ENCODE measurements around the gene PLA2G4F.

Gene PLA2G4F

DNA sequence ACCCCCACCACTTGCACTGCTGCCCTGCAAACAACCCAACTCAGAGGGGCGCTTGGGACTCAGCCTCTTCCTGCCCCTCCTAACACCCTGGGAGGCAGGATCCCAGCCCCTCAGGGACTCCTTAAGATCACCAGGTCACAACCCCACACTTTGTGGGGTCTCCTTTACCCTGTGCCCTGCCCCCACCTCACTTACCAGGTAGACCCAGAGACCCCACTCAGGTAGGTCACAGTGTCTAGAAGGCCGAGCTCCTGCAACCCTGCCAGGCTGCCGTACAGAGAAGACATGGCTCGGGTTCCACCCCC, 9.1 kb downstream of the PLA2G4F start:
- DNase-seq, result no peak

DNA sequence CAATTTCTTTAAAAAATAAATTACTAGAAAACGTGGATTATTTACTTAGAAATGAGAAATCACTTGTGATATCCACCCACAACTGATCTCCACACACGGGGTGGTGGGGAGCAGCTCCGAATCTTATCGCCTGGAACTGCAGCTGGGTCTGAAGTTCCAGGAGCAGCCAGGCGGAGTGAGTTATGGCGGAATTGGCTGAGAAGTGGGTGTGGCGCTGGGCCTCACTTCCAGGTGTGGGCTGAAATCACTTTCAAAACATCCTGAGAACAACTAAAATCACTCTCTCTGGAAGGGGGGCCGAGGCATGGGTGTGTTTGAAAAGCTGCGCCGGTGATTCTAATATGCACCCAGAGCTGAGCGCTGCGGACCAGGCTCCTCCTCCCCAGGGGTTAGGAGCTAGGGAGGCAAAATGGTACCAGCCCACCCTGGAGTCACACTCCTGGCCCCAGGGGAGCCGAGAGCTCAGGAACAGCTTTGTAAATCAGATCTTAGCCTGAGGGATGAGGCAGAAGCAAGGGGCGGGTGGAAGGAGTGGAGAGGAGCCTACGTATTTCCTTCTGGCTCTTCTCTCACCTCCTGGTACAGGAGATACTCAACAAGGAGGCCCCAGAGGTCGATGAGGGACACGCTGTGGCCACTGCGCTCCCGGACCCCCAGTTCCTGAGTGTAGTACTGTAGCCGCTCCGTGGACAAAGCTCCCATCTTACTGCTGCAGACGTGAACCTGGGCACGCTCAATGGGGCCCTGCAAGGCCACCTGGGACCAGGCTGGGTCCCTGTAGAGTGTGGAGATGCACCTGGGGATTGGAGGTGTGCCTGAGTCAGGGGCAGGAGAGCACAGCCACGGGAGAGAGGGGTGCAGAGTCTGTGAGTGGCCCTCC, 9.6 kb downstream of the PLA2G4F start:
- no peak for DNase-seq

DNA sequence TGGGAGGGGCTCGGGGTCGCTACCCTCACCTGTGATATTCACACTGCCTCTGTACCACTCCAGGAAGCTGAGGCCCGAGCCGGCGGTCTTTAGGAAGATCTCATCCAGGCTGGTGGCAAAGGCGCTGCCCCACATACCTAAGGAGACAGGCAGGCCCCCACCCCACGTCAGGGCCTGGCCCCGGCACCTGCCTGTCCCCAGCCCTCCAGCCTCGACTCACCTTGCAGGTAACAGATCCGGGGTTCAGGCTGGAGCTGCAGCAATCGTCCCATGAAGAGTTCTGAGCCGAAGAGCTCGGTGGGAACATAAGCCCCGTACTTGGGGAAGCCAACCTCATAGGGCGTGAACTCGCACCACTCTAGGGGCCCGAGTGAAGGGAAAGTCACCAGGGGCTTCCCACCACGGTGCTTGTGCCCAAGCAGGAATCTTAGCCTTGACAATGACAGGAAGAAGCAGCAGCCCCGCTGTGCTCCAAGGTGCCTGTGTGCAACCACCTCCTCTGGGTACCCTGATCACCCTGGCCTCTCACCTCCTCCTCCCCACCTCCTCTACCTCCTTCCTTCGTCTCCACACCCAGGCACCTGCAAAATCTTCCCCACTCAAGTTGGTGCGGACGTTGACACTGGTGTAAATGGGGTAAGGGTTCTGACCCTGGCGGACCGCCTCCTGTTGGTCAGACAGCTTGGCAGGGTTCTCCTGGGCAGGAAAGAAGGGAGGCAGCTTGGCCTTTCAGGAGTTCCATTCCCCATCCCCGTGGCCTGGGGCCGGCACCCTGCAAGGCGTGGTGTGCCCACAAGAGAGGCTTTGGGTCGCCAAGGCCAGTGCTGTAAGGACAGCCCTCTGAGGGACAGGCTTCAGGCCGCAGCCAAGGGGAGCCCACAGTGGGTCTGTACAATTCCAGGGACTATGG, 10.6 kb downstream of the PLA2G4F start:
- DNase-seq, result no peak

DNA sequence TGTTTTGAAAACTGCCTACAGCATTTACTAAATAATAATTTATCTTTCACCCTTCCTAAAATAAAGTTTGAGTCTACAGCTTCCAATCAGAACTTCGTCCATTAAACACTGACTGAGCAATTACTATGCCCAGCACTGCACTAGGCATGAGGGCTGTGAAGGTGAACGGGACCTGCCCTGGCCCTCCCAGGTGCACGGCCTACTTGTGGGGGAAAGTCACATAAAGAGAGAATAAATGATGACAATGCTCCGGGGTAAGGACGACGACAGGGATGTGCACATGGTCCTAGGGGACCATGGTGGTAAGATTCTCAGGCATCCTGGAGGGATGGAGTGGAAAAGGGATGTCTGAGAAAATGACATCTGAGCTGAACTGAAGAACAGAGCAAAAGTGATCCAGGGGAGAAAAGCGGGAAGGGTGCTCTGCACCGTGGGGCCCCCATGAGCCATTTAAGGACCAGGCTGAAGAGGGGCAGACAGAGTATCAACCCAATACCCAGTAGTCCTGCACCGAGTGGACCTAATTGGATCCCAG, 11.5 kb downstream of the PLA2G4F start:
- DNase-seq, result no peak

DNA sequence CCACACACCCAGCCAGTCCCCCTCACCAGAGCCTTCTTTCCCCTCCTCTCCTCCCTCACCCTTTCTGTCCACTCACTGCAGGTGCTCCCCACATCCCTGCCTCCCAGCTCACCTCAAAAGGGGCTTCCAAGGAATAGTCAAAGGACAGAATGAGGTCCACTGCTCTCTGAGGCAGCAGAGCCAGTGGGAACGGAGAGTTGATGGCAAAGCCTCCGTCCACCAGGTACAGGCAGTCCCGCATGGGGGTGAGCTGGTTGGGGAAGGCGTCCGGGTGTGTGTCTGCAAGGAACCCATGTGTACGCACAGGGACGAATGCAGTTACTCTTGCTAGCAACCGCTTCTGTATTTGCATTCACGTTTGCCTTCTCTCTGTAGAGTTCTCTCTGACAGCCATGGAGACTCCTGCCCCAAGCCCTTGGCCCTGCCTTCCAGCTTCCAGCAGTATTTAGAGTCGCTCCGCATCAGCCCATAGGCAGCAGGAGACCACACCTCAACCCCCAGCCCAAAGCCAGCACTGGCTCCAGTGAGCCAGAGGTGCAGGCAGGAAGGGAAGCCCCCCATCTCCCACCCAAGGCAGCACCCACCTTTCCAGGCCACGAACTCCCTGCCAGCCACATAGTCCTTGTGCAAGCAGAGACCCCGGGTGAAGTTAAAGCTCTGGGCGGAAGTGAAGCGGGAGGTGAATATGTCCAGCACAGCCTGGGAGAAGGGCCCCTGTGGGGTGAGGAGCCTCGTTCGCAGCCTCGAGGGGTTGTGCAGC, 12.4 kb downstream of the PLA2G4F start:
- no peak for DNase-seq

DNA sequence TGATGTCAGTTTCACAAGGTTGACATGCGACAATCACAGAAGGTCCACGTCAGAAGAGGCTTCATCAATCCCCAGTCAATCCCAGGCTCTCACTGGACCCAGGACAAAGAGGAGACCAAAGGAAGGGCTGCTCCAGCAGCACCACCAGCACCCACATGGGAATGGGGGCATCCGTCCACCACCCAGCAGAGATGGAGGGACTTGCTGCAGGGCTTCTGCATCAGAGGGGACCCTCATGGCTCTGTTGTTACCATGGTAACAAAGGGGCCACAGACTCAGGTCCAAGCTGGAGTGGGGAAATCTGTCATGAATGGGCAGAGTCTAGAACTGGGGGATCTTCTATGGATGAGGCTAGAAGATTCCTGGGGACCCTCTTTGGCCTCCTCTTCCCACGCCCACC, 13.1 kb downstream of the PLA2G4F start:
- no peak for DNase-seq

DNA sequence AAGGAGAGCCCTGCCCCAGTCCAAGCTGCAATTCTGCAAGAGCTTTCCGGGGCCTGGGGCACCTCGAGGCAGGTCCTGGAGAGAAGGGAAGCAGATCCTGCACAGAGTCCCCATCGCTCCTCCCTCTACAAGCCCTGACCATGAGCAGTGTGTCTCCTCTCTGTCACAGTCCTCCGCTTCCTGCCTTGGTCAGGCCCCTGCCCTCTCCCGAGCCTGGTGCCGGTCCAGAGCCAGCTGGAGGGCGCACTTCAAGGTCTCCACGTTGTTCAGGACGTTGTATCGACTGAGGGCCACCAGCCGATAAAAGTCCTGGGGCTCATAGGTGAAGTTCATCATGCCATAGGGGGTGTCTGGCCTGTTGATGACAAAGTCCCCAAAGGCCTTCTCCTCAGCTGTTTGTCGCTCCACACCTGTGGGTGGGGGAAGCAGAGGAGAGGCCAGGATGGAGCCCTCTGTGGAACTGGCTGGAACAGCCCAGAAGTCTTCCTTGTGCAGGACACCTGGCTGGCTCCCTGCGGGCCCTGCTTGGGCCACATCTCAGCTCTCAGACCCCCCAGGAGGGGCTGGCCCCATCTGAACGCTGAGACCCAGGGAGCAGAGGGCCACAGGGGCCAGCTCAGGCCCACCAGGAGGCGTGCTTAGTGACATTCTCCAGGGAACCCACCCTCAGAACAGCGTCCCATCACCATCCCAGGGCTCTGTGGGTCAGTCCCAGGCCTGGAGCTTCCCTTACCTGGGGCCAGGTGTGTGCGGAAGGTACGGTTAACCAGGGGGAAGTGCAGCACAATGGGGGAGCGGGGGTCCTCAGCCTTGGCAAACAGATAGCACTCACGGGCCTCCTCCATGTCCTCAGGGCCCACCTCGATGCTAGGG, 14.4 kb downstream of the PLA2G4F start:
- no peak for DNase-seq

DNA sequence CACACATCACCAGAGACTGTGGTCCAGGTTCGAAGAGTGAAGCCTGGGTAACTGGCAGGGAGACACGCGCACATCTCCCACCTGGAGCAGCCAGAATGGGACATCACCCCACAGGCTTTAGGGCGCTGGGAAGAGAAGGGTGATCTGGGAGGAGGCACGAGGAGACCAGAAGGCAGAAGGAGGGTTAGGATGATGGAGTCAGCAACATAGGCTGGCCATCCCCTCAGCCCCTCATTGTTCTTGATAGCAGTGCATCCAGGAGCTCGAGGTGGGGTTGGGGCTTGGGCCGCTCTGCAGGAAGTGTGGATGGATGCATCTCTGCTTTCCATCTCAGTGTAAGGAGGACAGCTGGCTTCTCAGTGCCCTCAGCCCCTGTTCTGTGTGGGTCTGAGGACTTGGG, 15.2 kb downstream of the PLA2G4F start:
- DNase-seq, result no peak

DNA sequence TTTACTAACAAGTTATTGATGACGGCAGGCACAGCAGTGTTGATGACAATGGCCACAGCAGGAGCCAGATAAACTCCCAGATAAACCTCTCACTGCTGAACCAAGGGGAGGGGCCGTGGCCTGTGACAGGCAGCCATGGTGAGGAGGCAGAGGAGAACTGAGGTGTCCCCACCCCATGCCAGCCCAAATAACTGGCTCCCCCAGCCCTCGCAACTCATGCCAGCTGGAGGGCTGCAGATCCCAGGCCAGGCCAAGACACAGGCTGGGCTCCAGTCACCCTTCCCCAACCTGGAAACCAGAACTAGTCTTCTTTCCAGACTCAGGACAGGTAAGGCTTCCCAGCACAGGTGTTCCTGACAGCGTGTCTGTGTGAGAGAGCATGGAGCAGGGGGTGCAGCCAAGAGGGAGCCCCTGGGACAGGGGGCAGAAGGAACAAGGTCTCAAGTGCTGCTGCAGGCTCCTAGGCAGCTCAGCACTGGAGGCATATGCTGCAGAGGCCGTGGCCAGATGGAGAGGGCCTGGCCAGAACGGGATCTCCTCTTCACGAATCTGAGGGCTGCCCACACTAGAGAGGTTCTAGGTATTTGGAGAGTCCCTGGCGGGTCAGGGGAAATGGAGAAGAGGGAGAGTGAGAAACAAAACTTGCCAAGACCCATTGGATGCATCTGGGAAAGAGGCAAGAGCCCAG, 15.9 kb downstream of the PLA2G4F start:
- no peak for DNase-seq

DNA sequence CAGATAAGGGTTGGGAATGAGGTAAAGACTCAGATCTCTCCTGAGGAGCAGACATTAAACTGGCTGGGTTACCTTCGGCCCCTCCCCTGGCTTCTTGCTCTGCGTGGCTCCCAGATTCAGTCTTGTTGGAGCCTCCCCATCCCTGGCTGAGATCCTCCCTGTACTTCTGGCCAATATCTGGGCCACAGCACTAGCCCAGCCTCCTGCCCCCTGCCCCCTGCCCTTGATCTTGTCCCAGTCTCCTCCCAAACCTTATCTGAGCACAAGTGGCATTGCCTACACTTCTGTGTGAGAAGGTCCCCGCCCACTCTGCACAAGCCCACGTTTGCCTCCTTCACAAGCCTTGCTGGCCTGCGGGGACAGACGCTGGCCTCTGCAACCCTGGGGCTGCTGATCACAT, 16.8 kb downstream of the PLA2G4F start:
- no peak for DNase-seq

DNA sequence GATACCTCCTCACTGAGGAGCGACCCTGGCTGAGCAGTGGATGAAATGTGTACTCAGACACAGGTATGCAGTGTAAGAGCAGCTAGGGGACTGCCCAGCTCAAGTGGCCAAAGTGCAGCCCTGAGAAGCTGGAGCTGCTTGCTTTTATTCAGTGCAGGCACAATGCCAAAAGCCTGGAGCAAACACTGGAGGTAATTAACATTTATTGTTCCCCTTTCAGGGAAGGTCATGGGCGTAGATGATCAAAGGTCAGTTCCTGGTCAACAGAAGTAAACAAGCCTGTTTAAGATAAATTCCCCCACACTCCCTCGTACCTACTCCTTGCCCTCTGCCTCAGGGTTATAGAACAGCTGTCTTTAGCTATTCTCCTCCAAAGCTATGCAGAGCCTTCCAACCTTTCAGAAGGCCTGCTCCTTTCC, 17.5 kb downstream of the PLA2G4F start:
- DNase-seq, result no peak

DNA sequence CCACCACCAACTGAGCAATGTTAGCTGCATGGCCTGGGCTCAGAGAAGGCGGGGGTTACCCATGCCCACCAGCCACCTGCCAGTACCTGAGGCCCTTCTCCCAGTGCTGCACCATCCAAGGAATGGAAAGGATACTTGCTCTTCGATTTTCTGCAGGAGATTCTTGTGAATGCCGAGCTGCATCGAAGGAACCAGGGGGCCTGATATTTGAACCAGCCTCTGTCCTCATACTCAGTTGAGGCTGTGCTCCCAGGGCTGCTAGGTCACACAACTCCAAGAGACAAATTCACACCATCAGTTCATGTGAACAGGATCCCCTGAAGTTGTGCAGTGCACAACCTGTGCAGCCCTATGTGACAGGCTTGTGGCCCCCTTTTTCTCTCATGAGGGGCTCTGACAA, 18.0 kb downstream of the PLA2G4F start:
- no peak for DNase-seq

DNA sequence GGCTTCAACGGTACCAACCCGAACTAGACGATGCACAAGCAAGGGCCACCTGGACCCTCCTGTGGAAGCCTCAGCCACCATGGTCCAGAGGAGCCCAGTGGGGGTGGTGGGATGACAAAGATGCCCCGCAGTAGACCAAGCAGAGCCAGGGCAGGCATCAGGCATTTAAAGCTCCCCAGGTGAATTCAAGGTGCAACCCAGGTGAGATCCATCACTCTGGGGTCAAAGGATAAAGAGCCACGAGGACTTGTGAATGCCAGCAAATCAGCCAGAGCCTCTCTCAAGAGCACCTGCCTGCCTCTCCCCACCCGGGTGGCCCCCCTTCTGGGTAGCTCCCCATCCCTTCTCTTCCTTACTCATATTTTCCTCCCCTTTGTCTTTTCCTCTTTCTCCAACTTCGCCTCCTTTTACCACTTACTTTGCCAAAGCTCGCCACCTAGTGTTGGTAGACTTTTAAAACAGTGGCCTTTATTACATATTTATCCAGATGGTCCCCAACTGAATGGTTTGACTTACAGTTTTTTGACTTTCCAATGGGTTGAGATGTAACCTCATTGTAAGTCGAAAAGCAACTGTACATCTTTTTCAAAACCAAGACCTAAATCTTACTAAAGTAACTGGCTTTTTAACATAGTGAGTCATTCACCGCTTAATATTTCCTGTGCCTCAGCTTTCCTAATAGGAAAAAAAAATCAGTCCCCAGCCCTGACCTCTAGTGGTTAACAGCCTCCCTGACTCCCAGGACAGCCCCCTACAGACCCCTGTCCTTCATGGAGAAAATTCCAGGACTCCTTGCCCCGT, 18.8 kb downstream of the PLA2G4F start:
- peak; percentile 60 for DNase-seq

DNA sequence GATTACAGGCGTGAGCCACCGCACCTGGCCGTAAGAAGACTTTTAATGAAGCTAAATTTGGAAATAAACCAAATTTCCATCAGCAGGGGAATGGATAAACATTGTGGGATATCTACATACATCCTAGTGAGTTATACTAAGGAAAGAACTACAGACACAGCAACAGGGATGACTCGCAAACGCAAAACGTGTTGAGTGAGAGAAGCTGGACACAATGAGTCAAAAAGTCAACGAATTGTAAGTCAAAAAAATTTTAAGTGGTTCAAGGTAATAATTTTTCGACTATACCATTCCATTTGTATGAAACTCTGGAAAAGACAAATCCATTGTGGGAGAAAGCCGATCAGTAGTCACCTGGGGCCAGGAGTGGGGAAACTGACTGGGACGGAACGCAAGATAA, 19.9 kb downstream of the PLA2G4F start:
- peak; percentile 35 for DNase-seq

DNA sequence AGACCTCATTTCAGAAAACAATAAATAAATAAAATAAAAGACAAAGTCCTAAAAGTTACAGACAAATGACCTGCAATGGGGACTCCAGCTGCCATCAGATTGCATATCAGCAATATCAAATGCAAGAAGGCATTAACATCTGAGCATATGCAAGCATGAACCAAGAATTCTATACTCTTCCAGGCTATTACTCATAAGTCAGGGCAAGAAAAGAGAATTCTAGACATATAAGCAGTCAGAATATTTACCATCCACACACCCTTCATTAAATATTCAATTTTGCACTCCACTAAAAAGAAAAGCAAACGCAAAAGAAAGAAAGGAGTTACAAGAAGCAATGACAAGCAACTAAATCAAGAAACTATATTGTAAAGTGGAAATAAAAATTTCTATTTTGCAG, 21.1 kb downstream of the PLA2G4F start:
- no peak for DNase-seq

DNA sequence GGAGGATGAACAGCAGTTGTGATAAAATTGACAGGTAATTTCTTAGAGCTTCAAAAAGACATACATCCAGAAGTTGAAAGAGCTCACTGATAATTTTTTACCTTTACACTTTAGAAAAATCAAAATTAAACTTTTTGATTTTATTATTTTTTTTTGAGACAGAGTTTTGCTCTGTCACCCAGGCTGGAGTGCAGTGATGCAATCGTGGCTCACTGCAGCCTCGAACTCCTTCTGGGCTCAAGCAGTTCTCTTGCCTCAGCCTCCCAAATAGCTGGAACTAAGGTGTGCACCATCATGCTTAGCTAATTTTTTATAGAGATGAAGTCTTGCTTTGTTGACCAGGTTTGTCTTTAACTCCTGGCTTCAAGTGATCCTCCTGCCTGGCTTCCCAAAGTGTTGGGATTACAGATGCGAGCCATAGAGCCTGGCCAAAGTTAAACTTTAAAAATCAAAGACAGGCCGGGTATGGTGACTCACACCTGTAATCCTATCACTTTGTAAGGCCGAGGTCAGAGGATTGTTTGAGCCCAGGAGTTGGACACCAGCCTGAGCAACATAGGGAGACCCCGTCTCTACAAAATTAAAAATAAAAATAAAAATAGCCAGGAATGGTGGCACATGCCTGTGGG, 21.7 kb downstream of the PLA2G4F start:
- DNase-seq, result no peak

DNA sequence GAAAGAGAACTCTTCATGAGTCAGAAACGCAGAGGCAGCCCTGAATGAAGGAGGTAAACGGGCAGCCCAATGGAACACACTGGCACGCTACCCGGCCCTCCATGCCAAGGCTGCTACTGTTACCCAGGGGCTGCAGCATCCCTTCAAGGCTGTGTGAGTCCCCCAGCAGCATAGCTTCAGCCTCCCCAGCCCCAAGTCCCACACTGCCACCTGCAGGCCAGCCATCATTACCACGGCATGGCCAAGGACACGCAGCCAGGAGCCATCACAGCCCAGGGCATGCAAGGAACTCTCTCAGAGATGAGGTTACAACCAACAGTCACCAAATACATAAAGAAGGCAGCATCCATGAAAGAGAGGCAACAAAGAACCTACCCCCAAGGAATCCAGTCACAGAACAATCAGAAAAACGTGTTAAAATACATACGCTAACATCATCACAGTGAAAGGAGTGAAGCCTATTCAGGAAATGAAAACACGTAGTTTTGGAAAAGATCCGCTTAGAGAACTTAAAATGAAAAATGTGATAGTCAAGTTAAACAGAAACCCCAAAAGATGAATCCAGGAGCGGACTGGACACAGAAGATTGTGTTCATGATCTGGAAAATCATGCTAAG, 22.4 kb downstream of the PLA2G4F start:
- DNase-seq, result peak; percentile 40

DNA sequence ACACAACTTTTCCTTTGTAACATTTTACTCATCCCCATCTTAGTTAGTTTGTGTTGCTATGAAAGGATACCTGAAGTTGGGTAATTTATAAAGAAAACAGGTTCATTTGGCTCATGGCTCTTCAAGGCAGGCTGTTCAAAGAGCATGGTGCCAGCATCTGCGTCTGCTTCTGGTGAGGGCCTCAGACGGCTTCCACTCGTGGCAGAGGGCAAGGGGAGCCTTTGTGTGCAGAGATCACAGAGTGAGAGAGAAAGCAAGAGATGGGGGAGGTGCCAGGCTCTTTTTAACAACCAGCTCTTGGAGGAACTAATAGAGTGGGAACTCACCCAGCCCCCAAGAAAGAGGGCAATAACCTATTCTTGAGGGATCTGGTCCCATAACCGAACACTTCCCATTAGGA, 23.1 kb downstream of the PLA2G4F start:
- no peak for DNase-seq
